Epithelial cell of proximal tubule (primary cell): ENCODE results near the gene EML6. TPM values are rescaled to one million over a fixed set of nuclear protein-coding genes. Genes with fewer than 3 reads are reported as not detected.
A peak's percentile ranks its signal among the peaks of the same experiment; 100 is the strongest.

Experiments used
- DNase-seq: peaks from one replicate; pipeline ENCODE4 v3.0.0-alpha.2; 2011; ENCODE audit warnings: low read depth
- H3K4me3 ChIP-seq: 2 replicates; pipeline ENCODE4 v1.5.1; 2011; ENCODE audit warnings: low read depth, mild to moderate bottlenecking, low read length
- total RNA-seq: library from RNA; depleted of rRNA; stranded (reverse); fragments of >200 nt; gene quantifications from 2 replicates; pipeline ENCODE4 v1.2.3, GENCODE V29; 2015
- TF ChIP-seq, protein P1 (sequence below): conservative IDR thresholded peaks from 2 replicates; pipeline ENCODE4 v1.5.1; 2012; ENCODE audit warnings: low read depth, mild to moderate bottlenecking, low read length

Gene EML6
- 0.22 and 3.7 TPM in 2 replicates for total RNA-seq

DNA sequence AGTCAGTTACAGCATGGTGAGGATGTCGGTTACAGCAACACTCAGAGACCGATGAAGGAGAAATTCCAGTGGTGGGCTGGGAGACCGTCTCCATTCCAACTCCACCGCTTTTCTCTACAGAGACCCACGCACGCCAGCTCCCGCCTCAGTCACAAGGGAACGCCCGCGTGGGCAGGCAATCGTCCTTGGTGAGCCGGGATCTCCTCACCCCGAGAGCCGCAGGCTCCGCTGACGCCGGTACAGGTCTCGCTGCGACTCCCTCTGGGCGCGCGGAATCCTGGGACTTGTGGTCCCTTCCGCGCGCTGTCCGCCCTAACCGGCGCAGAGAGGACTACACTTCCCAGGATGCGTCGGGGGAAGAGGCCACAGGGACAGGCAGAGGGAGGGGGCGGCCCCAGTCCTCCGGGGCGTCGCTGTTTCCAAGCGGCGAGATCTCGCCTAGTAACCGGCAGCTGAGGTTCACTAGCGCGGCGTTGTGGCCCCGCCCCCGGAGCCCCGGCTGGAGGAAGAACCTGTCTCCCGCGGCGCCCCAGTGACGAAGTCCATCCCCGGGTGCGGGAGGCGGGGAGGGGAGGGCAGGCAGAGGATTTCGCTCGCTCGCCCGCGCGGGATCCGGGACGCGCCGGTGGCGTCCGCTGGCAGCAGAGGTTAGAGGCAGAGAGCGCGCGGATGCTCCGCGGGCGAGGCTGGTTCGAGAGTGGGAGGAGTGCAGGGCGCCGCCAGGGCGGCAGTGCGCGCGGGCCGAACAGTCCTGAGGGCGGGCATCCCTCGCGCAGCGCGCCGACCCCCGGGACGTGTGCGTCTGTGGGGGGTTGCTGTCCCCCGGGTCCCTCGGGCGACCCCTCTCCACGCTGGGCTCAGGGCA lies at the start of gene EML6:
Gene EML6 (plus strand): TSS at position 532 of the 865 bp plus-strand sequence. CDS start 1,400 bp downstream, outside the sequence.
- DNase-seq, result peak; percentile 75
- H3K4me3 ChIP-seq, result peak within 1 kb of the TSS; percentile 72
- TF ChIP-seq, protein P1, sequence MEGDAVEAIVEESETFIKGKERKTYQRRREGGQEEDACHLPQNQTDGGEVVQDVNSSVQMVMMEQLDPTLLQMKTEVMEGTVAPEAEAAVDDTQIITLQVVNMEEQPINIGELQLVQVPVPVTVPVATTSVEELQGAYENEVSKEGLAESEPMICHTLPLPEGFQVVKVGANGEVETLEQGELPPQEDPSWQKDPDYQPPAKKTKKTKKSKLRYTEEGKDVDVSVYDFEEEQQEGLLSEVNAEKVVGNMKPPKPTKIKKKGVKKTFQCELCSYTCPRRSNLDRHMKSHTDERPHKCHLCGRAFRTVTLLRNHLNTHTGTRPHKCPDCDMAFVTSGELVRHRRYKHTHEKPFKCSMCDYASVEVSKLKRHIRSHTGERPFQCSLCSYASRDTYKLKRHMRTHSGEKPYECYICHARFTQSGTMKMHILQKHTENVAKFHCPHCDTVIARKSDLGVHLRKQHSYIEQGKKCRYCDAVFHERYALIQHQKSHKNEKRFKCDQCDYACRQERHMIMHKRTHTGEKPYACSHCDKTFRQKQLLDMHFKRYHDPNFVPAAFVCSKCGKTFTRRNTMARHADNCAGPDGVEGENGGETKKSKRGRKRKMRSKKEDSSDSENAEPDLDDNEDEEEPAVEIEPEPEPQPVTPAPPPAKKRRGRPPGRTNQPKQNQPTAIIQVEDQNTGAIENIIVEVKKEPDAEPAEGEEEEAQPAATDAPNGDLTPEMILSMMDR, result no peak

GRCh38 chr2:54675281-54675680 lies 48.2 kb upstream of the EML6 start:
- no peak overlapping the region for H3K4me3 ChIP-seq

GRCh38 chr2:54675738-54676137 lies 47.7 kb upstream of the EML6 start:
- no peak overlapping the region for H3K4me3 ChIP-seq
- DNase-seq, result no peak
- TF ChIP-seq, protein P1, result no peak

More at GRCh38 chr2:54675281-54675680, 48.2 kb upstream of the EML6 start:
- TF ChIP-seq, protein P1, result no peak
- DNase-seq, result no peak

GRCh38 chr2:54676656-54677055 lies 46.8 kb upstream of the EML6 start:
- TF ChIP-seq, protein P1, result no peak
- DNase-seq, result no peak

DNA sequence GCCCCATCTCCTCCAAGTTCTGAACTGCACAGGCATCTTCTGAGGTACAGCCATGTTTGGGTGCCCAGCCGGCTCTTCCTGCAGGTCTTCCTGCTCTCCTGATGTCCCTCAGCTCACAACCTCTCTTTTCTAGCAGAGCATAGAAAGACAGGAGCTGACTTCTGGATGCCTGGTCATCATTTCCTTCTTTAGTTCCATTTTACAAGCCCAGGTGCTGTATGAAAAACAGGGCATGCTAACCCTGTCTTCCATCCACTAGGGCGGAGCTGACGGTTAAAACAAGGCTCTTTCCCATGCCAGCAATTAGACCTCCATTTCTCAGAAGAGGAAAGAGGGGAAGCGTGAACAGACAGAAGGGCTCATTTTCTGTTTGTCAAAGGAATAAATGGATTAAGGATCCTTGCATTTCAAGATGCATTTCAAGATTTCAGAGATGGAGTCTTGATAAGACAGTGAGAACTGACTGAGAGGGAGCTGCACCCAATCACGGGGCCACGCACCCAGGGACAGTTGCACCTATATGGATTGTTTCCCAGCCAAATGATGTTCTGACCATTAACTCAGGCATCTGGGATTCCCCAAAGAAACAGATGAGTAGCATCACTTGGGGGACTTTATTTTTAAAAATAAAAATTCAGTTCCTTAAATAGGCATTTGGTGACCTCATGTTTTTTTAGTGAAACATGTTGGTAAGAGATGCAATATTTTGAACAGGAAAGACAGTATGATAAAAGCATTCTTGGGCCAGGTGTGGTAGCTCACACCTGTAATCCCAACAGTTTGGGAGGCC lies 45.8 kb upstream of the EML6 start:
- TF ChIP-seq, protein P1, result no peak
- DNase-seq, result no peak
- H3K4me3 ChIP-seq, result no peak overlapping the region

More at GRCh38 chr2:54676656-54677055, 46.8 kb upstream of the EML6 start:
- no peak overlapping the region for H3K4me3 ChIP-seq

DNA sequence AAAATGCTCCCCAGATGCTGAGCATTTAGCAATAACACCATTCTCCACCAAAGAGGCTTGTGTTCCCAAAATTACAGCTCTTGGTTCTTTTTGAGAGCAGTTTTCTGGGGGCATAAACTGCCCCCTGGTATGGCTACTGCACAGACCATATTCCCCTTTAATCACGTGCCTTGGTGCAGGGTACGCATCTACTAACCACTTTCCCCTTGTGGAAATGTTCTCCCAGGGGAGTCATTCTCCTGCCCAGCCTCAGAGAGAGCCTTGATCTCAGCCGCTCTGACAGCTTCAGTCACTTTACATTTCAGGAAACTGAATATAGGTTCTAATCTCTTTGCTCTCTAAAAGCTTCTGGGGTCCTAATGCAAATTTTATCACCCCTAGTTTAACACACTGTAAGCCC lies 44.7 kb upstream of the EML6 start:
- TF ChIP-seq, protein P1, result no peak
- no peak for DNase-seq
- H3K4me3 ChIP-seq, result no peak overlapping the region
